Trophoblast cell (in vitro differentiated cells and primary cell): Measurements from ENCODE around the gene WIPF2.

Experiments used
- DNase-seq, 2 donors: peaks; one replicate each; pipeline ENCODE4 v3.0.0-alpha.2; 2016
- H2AFZ ChIP-seq: 2 replicates; pipeline ENCODE4 v1.6.1; 2013; ENCODE audit warnings: low read length, moderate library complexity, mild to moderate bottlenecking; ENCODE audit not compliant: insufficient read depth, poor library complexity
- H2AK5ac ChIP-seq: 2 replicates; pipeline ENCODE4 v1.6.1; 2013; ENCODE audit warnings: mild to moderate bottlenecking, low read length
- H2BK120ac ChIP-seq: 2 replicates; pipeline ENCODE4 v1.6.1; 2013; ENCODE audit warnings: low read length, mild to moderate bottlenecking, moderate library complexity; ENCODE audit not compliant: insufficient read depth, poor library complexity
- H2BK12ac ChIP-seq: 2 replicates; pipeline ENCODE4 v1.6.1; 2013; ENCODE audit warnings: mild to moderate bottlenecking, low read length, moderate library complexity
- H2BK5ac ChIP-seq: 2 replicates; pipeline ENCODE4 v1.6.1; 2013; ENCODE audit warnings: low read length, low read depth, moderate library complexity, mild to moderate bottlenecking; ENCODE audit not compliant: poor library complexity
- H3K14ac ChIP-seq: 2 replicates; pipeline ENCODE4 v1.6.1; 2013; ENCODE audit warnings: mild to moderate bottlenecking, low read length
- H3K18ac ChIP-seq: 2 replicates; pipeline ENCODE4 v1.6.1; 2013; ENCODE audit warnings: mild to moderate bottlenecking, low read length
- H3K23ac ChIP-seq: 2 replicates; pipeline ENCODE4 v1.6.1; 2013; ENCODE audit warnings: low read length
- H3K27ac ChIP-seq: 2 replicates; pipeline ENCODE4 v1.5.1; 2013; ENCODE audit warnings: low read depth, mild to moderate bottlenecking, inconsistent platforms, low read length, moderate library complexity
- H3K27me3 ChIP-seq: 2 replicates; pipeline ENCODE4 v1.6.1; 2013; ENCODE audit warnings: inconsistent platforms, mild to moderate bottlenecking, low read length, moderate library complexity; ENCODE audit not compliant: insufficient read depth
- H3K36me3 ChIP-seq, 2 experiments: 1 replicate in 1 of 2; 2 replicates in 1 of 2; pipeline ENCODE4 v1.6.1; 2013; ENCODE audit warnings: low read length in 2 of 2, mild to moderate bottlenecking in 2 of 2, moderate library complexity in 1 of 2; ENCODE audit not compliant: insufficient read depth in 2 of 2, control insufficient read depth in 1 of 2
- H3K4ac ChIP-seq: 2 replicates; pipeline ENCODE4 v1.6.1; 2013; ENCODE audit warnings: low read depth, mild to moderate bottlenecking, low read length, moderate library complexity
- H3K4me1 ChIP-seq, 2 experiments: 1 replicate in 1 of 2; 2 replicates in 1 of 2; pipeline ENCODE4 v1.6.1; 2013; ENCODE audit warnings: low read length in 2 of 2, mild to moderate bottlenecking in 2 of 2, moderate library complexity in 1 of 2; ENCODE audit not compliant: insufficient read depth in 2 of 2, control insufficient read depth in 1 of 2
- H3K4me2 ChIP-seq: 2 replicates; pipeline ENCODE4 v1.6.1; 2013; ENCODE audit warnings: inconsistent platforms, mild to moderate bottlenecking, low read length, moderate library complexity
- H3K4me3 ChIP-seq: 2 replicates; pipeline ENCODE4 v1.5.1; 2013; ENCODE audit warnings: mild to moderate bottlenecking, low read depth, low read length, inconsistent platforms
- H3K79me1 ChIP-seq: one replicate; pipeline ENCODE4 v1.6.1; 2013; ENCODE audit warnings: low read length
- H3K79me2 ChIP-seq: 2 replicates; pipeline ENCODE4 v1.6.1; 2013; ENCODE audit warnings: low read length, mild to moderate bottlenecking; ENCODE audit not compliant: control insufficient read depth, insufficient read depth, poor library complexity
- H3K9ac ChIP-seq: 2 replicates; pipeline ENCODE4 v1.6.1; 2013; ENCODE audit warnings: mild to moderate bottlenecking, low read length
- H3K9me3 ChIP-seq: 2 replicates; pipeline ENCODE4 v1.6.1; 2013; ENCODE audit warnings: low read depth, mild to moderate bottlenecking, control low read depth, inconsistent platforms, low read length; ENCODE audit not compliant: insufficient read depth
- H4K12ac ChIP-seq: 2 replicates; pipeline ENCODE4 v1.6.1; 2013; ENCODE audit warnings: low read depth, mild to moderate bottlenecking, low read length, moderate library complexity
- H4K8ac ChIP-seq: 2 replicates; pipeline ENCODE4 v1.6.1; 2013; ENCODE audit warnings: low read depth, mild to moderate bottlenecking, low read length, moderate library complexity
- H4K91ac ChIP-seq: one replicate; pipeline ENCODE4 v1.6.1; 2013; ENCODE audit warnings: low read depth, mild to moderate bottlenecking, low read length, moderate library complexity
- WGBS: extraction: QIAGEN DNeasy Blood & Tissue Kit; methylation state at CpG from one replicate; pipeline ENCODE4 v1.1.7; 2013; ENCODE audit warnings: missing lambda C conversion rate; ENCODE audit not compliant: insufficient read length, insufficient coverage; ENCODE audit errors: extremely low coverage; 5-methylcytosine and 5-hydroxymethylcytosine counted together

WIPF2 gene

GRCh38 chr17:40315678-40316570, 96.8 kb downstream of the WIPF2 start:
- H3K27me3 ChIP-seq: no peaks in the 10 kb centered on the region
- whole genome bisulfite sequencing: no CpG with 5 or more reads among the region's 9 CpGs
- no peak overlapping the region for H3K9ac ChIP-seq
- H3K27ac ChIP-seq: peak overlapping the region; percentile 77
- no peaks in the 10 kb centered on the region for H3K36me3 ChIP-seq
- no peak overlapping the region for H3K23ac ChIP-seq
- peaks cover 23 to 28% of the 10 kb centered on the region in 2 experiments for H3K4me1 ChIP-seq
- H3K4ac ChIP-seq: no peak overlapping the region
- no peak overlapping the region for H3K4me3 ChIP-seq
- peak overlapping the region; percentile 27 for H2AK5ac ChIP-seq
- H2BK120ac ChIP-seq: no peak overlapping the region
- peak overlapping the region; percentile 11 for H4K8ac ChIP-seq
- no peak for DNase-seq
- H3K18ac ChIP-seq: peak overlapping the region; percentile 1
- H3K9me3 ChIP-seq: peaks cover 1% of the 10 kb centered on the region
- H3K4me2 ChIP-seq: peak overlapping the region; percentile 43
- peak overlapping the region; percentile 45 for H3K14ac ChIP-seq
- peak overlapping the region; percentile 41 for H2AFZ ChIP-seq
- no peak overlapping the region for H4K12ac ChIP-seq
- peak overlapping the region; percentile 18 for H2BK5ac ChIP-seq
- peaks cover 14% of the 10 kb centered on the region for H3K79me1 ChIP-seq
- peak overlapping the region; percentile 31 for H2BK12ac ChIP-seq
- H4K91ac ChIP-seq: peak overlapping the region; percentile 7
- peaks cover 8% of the 10 kb centered on the region for H3K79me2 ChIP-seq

- H3K4me1 ChIP-seq: peaks cover 23 to 28% of the 10 kb centered on the region in 2 experiments
- no CpG with 5 or more reads among the region's 38 CpGs for WGBS
- H4K91ac ChIP-seq: peak overlapping the region; percentile 87
- peak overlapping the region; percentile 84 for H3K27ac ChIP-seq
- peak overlapping the region; percentile 87 for H2BK5ac ChIP-seq
- H3K79me1 ChIP-seq: peaks cover 14% of the 10 kb centered on the region
- peak overlapping the region; percentile 78 for H4K12ac ChIP-seq
- DNase-seq: peak; percentile 56 to 68
- peak overlapping the region; percentile 55 for H4K8ac ChIP-seq
- no peak overlapping the region for H3K4me3 ChIP-seq
- peak overlapping the region; percentile 83 for H2BK12ac ChIP-seq
- H3K4me2 ChIP-seq: peak overlapping the region; percentile 80
- H2AK5ac ChIP-seq: peak overlapping the region; percentile 64
- H2BK120ac ChIP-seq: peak overlapping the region; percentile 88
- peaks cover 1% of the 10 kb centered on the region for H3K9me3 ChIP-seq
- no peaks in the 10 kb centered on the region for H3K27me3 ChIP-seq
- peak overlapping the region; percentile 91 for H2AFZ ChIP-seq
- peak overlapping the region; percentile 92 for H3K14ac ChIP-seq
- H3K36me3 ChIP-seq: no peaks in the 10 kb centered on the region
- H3K23ac ChIP-seq: no peak overlapping the region
- peak overlapping the region; percentile 89 for H3K18ac ChIP-seq
- peak overlapping the region; percentile 49 for H3K4ac ChIP-seq
- H3K9ac ChIP-seq: peak overlapping the region; percentile 54
- H3K79me2 ChIP-seq: peaks cover 8% of the 10 kb centered on the region
These were observed 97.7 kb downstream of the WIPF2 start for GRCh38 chr17:40316571-40317344.

- peak overlapping the region; percentile 92 for H3K14ac ChIP-seq
- H3K79me1 ChIP-seq: peaks cover 14% of the 10 kb centered on the region
- peak overlapping the region; percentile 89 for H3K18ac ChIP-seq
- H2AK5ac ChIP-seq: peak overlapping the region; percentile 64
- no CpG with 5 or more reads among the region's 6 CpGs for WGBS
- no peaks in the 10 kb centered on the region for H3K36me3 ChIP-seq
- peak overlapping the region; percentile 88 for H2BK120ac ChIP-seq
- peak overlapping the region; percentile 49 for H3K4me3 ChIP-seq
- peak overlapping the region; percentile 49 for H3K4ac ChIP-seq
- peak in 1 of 2 donors; percentile 34 for DNase-seq
- H3K23ac ChIP-seq: no peak overlapping the region
- H3K79me2 ChIP-seq: peaks cover 8% of the 10 kb centered on the region
- H2AFZ ChIP-seq: peak overlapping the region; percentile 91
- peak overlapping the region; percentile 78 for H4K12ac ChIP-seq
- H3K27ac ChIP-seq: peak overlapping the region; percentile 84
- peak overlapping the region; percentile 80 for H3K4me2 ChIP-seq
- H2BK12ac ChIP-seq: peak overlapping the region; percentile 83
- H3K9ac ChIP-seq: no peak overlapping the region
- peaks cover 25 to 32% of the 10 kb centered on the region in 2 experiments for H3K4me1 ChIP-seq
- no peaks in the 10 kb centered on the region for H3K27me3 ChIP-seq
- H2BK5ac ChIP-seq: peak overlapping the region; percentile 87
- H4K91ac ChIP-seq: peak overlapping the region; percentile 87
- peak overlapping the region; percentile 55 for H4K8ac ChIP-seq
- peaks cover 1% of the 10 kb centered on the region for H3K9me3 ChIP-seq
These were observed 98.3 kb downstream of the WIPF2 start for GRCh38 chr17:40317345-40317873.
